Caco-2 (cell line): ENCODE data around the gene ZNF804B. TPM values are rescaled to one million over a fixed set of nuclear protein-coding genes. Genes with fewer than 3 reads are reported as not detected.

ENCODE experiments used
- BruUV-seq: library from RNA; stranded (reverse); fragments of 400-500 nt; replicated peaks from 2 replicates; lab custom pipeline; 2021; lab: Mats Ljungman, UMichigan
- CTCF ChIA-PET: fragments of 300-600 bp; sonication (Branson Sonifier 250); formaldehyde crosslinking; loops from one replicate; lab custom pipeline; 2022; ENCODE audit warnings: antibody characterized with exemption; lab: Charles Lee
- POLR2A ChIA-PET: fragments of 300-600 bp; sonication (Branson Sonifier 250); formaldehyde crosslinking; loops from one replicate; lab custom pipeline; 2022; ENCODE audit warnings: antibody characterized with exemption; lab: Charles Lee
- DNase-seq, 2 experiments: peaks; one replicate each; pipeline versions ENCODE4 v3.0.0 to v3.0.0-alpha.2; 2020 to 2022
- H3K27me3 ChIP-seq: replicated peaks from 2 replicates; pipeline ENCODE4 v1.6.0; 2011; ENCODE audit warnings: low read length; ENCODE audit not compliant: control insufficient read depth, insufficient read depth
- H3K36me3 ChIP-seq: 2 replicates; pipeline ENCODE4 v1.5.1; 2011; ENCODE audit warnings: low read length; ENCODE audit not compliant: control insufficient read depth, insufficient read depth
- H3K4me1 ChIP-seq: fragments of 250-450 bp; sonication (Bioruptor Pico); 2 replicates; pipeline ENCODE4 v1.5.1; 2020; ENCODE audit warnings: mild to moderate bottlenecking
- H3K4me3 ChIP-seq: 2 replicates; pipeline ENCODE4 v1.5.1; 2011; ENCODE audit warnings: low read depth, mild to moderate bottlenecking, control low read depth, low read length
- H3K9me3 ChIP-seq: fragments of 250-450 bp; sonication (Bioruptor Pico); 2 replicates; pipeline ENCODE4 v1.5.1; 2020; ENCODE audit warnings: mild to moderate bottlenecking, moderate library complexity
- H3K27ac Mint-ChIP-seq: one replicate; pipeline ENCODE4 v1.8.0; 2022; ENCODE audit warnings: mixed read lengths; ENCODE audit not compliant: unreplicated experiment
- H3K27me3 Mint-ChIP-seq: one replicate; pipeline ENCODE4 v1.8.0; 2022; ENCODE audit warnings: mixed read lengths; ENCODE audit not compliant: insufficient read depth, unreplicated experiment
- H3K36me3 Mint-ChIP-seq: one replicate; pipeline ENCODE4 v1.8.0; 2022; ENCODE audit warnings: mild to moderate bottlenecking, mixed read lengths; ENCODE audit not compliant: insufficient read depth, unreplicated experiment
- H3K4me1 Mint-ChIP-seq: one replicate; pipeline ENCODE4 v1.8.0; 2022; ENCODE audit warnings: low read depth, mixed read lengths; ENCODE audit not compliant: unreplicated experiment
- H3K4me3 Mint-ChIP-seq: one replicate; pipeline ENCODE4 v1.8.0; 2022; ENCODE audit warnings: mild to moderate bottlenecking, moderate library complexity, mixed read lengths; ENCODE audit not compliant: unreplicated experiment
- H3K9me3 Mint-ChIP-seq: one replicate; pipeline ENCODE4 v1.8.0; 2022; ENCODE audit warnings: mixed read lengths; ENCODE audit not compliant: unreplicated experiment
- intact Hi-C: fragments of 100-400 bp; cut with micrococcal nuclease; formaldehyde crosslinking; loops from one replicate; pipeline ENCODE4 v1.10.0; 2022; ENCODE audit not compliant: unreplicated experiment
- total RNA-seq: library from RNA; stranded (reverse); gene quantifications from 2 replicates; pipeline ENCODE4 v1.2.3, GENCODE V29; 2022
- TF ChIP-seq, protein P1 (sequence below), 2 experiments: fragments of 200-600 bp in 1 of 2; IDR thresholded peaks; 1 replicate in 1 of 2; 2 replicates in 1 of 2; pipeline versions ENCODE4 v1.5.1 to v1.8.0; 2011 to 2022; ENCODE audit warnings: antibody characterized with exemption in 1 of 2, control low read depth in 1 of 2, inconsistent platforms in 1 of 2, low read depth in 1 of 2, low read length in 1 of 2, mild to moderate bottlenecking in 1 of 2, moderate library complexity in 1 of 2; ENCODE audit not compliant: insufficient read depth in 1 of 2, severe bottlenecking in 1 of 2, unreplicated experiment in 1 of 2

Gene ZNF804B
- total RNA-seq, 1 experiment from 2014 or later: not detected

DNA sequence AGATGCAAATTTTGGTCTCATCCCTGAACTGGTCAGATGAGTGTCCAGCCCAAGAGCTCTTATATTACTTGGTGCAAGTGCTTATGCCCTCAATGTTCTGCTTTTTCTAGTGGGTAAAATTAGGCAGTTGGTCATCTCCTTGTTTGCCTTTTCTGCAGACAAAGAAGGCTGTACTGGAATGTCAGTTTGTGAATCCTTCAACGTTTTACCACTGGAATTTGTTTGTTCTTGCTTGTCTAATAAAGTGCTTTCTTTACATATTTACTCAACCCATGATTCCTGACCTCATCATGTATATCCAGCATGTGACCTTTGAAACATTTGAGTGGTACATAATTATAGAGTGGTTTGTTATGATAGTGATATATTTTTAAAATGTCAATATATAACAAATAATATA is 268.3 kb downstream of the ZNF804B start:
- no peaks in the 10 kb centered on the region for H3K36me3 Mint-ChIP-seq
- BruUV-seq: no TSS peak
- intact Hi-C loops: no loop called here
- ChIA-PET CTCF (no interaction called here), POLR2A (no interaction called here)
- no peak overlapping the region for H3K4me3 Mint-ChIP-seq
- H3K9me3 ChIP-seq: no peaks in the 10 kb centered on the region
- no peaks in the 10 kb centered on the region for H3K27me3 ChIP-seq
- no peaks in the 10 kb centered on the region for H3K9me3 Mint-ChIP-seq
- no peak overlapping the region for H3K4me3 ChIP-seq
- TF ChIP-seq, protein P1, sequence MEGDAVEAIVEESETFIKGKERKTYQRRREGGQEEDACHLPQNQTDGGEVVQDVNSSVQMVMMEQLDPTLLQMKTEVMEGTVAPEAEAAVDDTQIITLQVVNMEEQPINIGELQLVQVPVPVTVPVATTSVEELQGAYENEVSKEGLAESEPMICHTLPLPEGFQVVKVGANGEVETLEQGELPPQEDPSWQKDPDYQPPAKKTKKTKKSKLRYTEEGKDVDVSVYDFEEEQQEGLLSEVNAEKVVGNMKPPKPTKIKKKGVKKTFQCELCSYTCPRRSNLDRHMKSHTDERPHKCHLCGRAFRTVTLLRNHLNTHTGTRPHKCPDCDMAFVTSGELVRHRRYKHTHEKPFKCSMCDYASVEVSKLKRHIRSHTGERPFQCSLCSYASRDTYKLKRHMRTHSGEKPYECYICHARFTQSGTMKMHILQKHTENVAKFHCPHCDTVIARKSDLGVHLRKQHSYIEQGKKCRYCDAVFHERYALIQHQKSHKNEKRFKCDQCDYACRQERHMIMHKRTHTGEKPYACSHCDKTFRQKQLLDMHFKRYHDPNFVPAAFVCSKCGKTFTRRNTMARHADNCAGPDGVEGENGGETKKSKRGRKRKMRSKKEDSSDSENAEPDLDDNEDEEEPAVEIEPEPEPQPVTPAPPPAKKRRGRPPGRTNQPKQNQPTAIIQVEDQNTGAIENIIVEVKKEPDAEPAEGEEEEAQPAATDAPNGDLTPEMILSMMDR (IDR thresholded peaks at IDR 0.05; ENCODE audit: insufficient read depth in 1 of 2, low read depth in 1 of 2, low read length in 1 of 2, severe bottlenecking in 1 of 2, unreplicated experiment in 1 of 2): no peak
- H3K27ac Mint-ChIP-seq: no peak overlapping the region
- 0 out of 2 replicates have a peak, but pooled peaks cover 4% of the 10 kb centered on the region for H3K4me1 ChIP-seq
- peaks cover 18% of the 10 kb centered on the region for H3K4me1 Mint-ChIP-seq
- DNase-seq: peak in 1 of 2 experiments; percentile 9
- no peaks in the 10 kb centered on the region for H3K27me3 Mint-ChIP-seq
- no peaks in the 10 kb centered on the region for H3K36me3 ChIP-seq

DNA sequence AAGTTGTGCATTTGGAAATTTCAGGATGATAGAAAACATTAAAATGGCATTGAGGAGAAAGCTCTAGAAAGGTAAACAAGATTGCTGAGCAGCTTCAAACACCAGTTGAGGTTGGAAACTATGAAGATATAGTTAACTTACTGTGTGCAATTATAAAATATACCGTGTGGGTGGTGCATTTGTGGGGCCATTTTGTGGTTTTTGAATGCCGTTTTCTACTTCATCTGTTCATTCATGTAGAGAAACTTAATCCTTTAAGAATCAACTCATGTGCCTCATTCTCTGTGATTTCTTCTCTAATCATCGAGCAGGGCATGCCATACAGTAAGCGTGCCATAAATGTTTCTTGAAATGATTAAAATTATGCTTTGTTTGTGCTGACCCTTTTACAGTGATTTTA is 268.8 kb downstream of the ZNF804B start:
- Mint-ChIP-seq H3K4me3 (no peak overlapping the region), H3K36me3 (no peaks in the 10 kb centered on the region), H3K27me3 (no peaks in the 10 kb centered on the region), H3K27ac (no peak overlapping the region), H3K9me3 (no peaks in the 10 kb centered on the region), H3K4me1 (peaks cover 18% of the 10 kb centered on the region)
- intact Hi-C loops: no loop called here
- TF ChIP-seq, protein P1 (IDR thresholded peaks at IDR 0.05; ENCODE audit: insufficient read depth in 1 of 2, low read depth in 1 of 2, low read length in 1 of 2, severe bottlenecking in 1 of 2, unreplicated experiment in 1 of 2): no peak
- no TSS peak for BruUV-seq
- Histone ChIP-seq H3K9me3 (no peaks in the 10 kb centered on the region), H3K27me3 (no peaks in the 10 kb centered on the region), H3K4me1 (0 out of 2 replicates have a peak, but pooled peaks cover 4% of the 10 kb centered on the region), H3K4me3 (no peak overlapping the region), H3K36me3 (no peaks in the 10 kb centered on the region)
- DNase-seq: no peak
- POLR2A ChIA-PET: no interaction called here
- CTCF ChIA-PET: no interaction called here

DNA sequence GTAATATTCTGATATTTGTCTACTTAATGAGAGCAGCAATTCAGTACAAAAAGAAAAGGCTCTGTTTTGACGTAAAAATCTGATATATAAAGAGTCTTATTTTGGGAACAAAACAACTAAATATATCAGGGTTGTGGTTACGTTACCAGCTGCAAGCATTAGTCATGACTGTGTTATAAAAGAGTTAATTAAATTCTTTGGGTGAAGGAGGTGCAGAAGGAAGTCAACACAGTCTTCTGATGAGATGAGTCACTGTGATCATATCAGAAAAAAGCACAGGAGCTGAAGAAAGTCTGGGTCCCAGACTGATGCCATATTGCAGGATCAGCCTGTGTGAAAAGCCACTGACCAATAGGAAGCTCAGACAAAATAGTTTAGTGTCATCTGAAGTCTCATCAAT is 270.4 kb downstream of the ZNF804B start:
- no peak for DNase-seq
- H3K9me3 ChIP-seq: no peaks in the 10 kb centered on the region
- Mint-ChIP-seq H3K4me3 (no peak overlapping the region), H3K27me3 (no peaks in the 10 kb centered on the region), H3K9me3 (no peaks in the 10 kb centered on the region), H3K27ac (no peak overlapping the region), H3K36me3 (no peaks in the 10 kb centered on the region), H3K4me1 (peaks cover 18% of the 10 kb centered on the region)
- ChIA-PET CTCF (no interaction called here), POLR2A (no interaction called here)
- H3K36me3 ChIP-seq: no peaks in the 10 kb centered on the region
- TF ChIP-seq, protein P1 (IDR thresholded peaks at IDR 0.05; ENCODE audit: insufficient read depth in 1 of 2, low read depth in 1 of 2, low read length in 1 of 2, severe bottlenecking in 1 of 2, unreplicated experiment in 1 of 2): no peak
- H3K27me3 ChIP-seq: no peaks in the 10 kb centered on the region
- intact Hi-C loops: no loop called here
- BruUV-seq: no TSS peak
- H3K4me3 ChIP-seq: no peak overlapping the region
- H3K4me1 ChIP-seq: 0 out of 2 replicates have a peak, but pooled peaks cover 4% of the 10 kb centered on the region
